IPS-18a (cell line): Measurements from ENCODE around the gene PARD6A.

Experiments used
- H3K27ac ChIP-seq: one replicate; pipeline ENCODE4 v1.5.1; 2013; ENCODE audit warnings: low read length
- H3K27me3 ChIP-seq: one replicate; pipeline ENCODE4 v1.6.1; 2013; ENCODE audit warnings: mild to moderate bottlenecking, low read length; ENCODE audit not compliant: control insufficient read depth, insufficient read depth
- H3K36me3 ChIP-seq: one replicate; pipeline ENCODE4 v1.6.1; 2013; ENCODE audit warnings: low read depth, low read length; ENCODE audit not compliant: control insufficient read depth
- H3K4me1 ChIP-seq: one replicate; pipeline ENCODE4 v1.6.1; 2013; ENCODE audit warnings: low read depth, low read length; ENCODE audit not compliant: control insufficient read depth
- H3K4me3 ChIP-seq: one replicate; pipeline ENCODE4 v1.5.1; 2013; ENCODE audit warnings: low read length
- H3K9ac ChIP-seq: one replicate; pipeline ENCODE4 v1.6.1; 2013; ENCODE audit warnings: mild to moderate bottlenecking, low read length, moderate library complexity
- H3K9me3 ChIP-seq: one replicate; pipeline ENCODE4 v1.6.1; 2013; ENCODE audit warnings: low read depth, low read length; ENCODE audit not compliant: control insufficient read depth

The PARD6A gene

GRCh38 chr16:67707790-67708189, 47.0 kb downstream of the PARD6A start:
- H3K9ac ChIP-seq, result no peak overlapping the region
- no peak overlapping the region for H3K27ac ChIP-seq
- no peaks in the 10 kb centered on the region for H3K27me3 ChIP-seq

GRCh38 chr16:67708368-67708771, 47.6 kb downstream of the PARD6A start:
- Histone ChIP-seq H3K36me3 (no peaks in the 10 kb centered on the region), H3K4me1 (no peaks in the 10 kb centered on the region), H3K27me3 (no peaks in the 10 kb centered on the region), H3K4me3 (no peak overlapping the region), H3K9ac (no peak overlapping the region), H3K9me3 (no peaks in the 10 kb centered on the region), H3K27ac (no peak overlapping the region)

More at GRCh38 chr16:67707790-67708189, 47.0 kb downstream of the PARD6A start:
- H3K36me3 ChIP-seq, result no peaks in the 10 kb centered on the region
- H3K4me3 ChIP-seq, result no peak overlapping the region
- no peaks in the 10 kb centered on the region for H3K4me1 ChIP-seq
- H3K9me3 ChIP-seq, result no peaks in the 10 kb centered on the region

- Histone ChIP-seq H3K36me3 (no peaks in the 10 kb centered on the region), H3K27me3 (no peaks in the 10 kb centered on the region), H3K9ac (no peak overlapping the region), H3K4me1 (peaks cover 3% of the 10 kb centered on the region), H3K4me3 (no peak overlapping the region), H3K27ac (no peak overlapping the region), H3K9me3 (no peaks in the 10 kb centered on the region)
Observed at GRCh38 chr16:67709050-67709449, 48.3 kb downstream of the PARD6A start.

DNA sequence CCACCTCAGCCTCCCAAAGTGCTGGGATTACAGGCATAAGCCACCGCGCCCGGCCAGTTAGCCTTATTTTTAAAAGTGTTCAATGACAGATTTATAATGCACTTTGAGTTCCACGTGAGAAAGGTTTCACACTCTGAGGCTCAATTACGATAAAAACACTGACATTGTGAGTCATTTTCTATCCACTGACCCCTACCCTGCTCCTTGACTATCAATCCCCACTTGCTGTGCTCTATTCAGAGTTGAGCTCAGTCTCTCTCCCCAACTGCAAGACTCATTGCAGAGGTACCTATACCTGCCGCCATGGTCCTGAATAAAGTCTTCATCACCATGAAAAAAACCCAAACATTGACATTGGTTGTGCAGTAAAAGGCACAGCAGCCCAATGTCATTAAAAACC, 49.8 kb downstream of the PARD6A start:
- Histone ChIP-seq H3K9ac (no peak overlapping the region), H3K4me3 (no peak overlapping the region), H3K27me3 (no peaks in the 10 kb centered on the region), H3K4me1 (peaks cover 3% of the 10 kb centered on the region), H3K36me3 (no peaks in the 10 kb centered on the region), H3K27ac (no peak overlapping the region), H3K9me3 (no peaks in the 10 kb centered on the region)
